Activated effector memory CD4-positive, alpha-beta T cell treated with anti-CD3 and anti-CD28 coated beads, Interleukin-2, amount 50 U/mL, for 16 hours (primary cell): ENCODE data around the gene DGKB.

Source experiments
- DNase-seq: peaks from one replicate; pipeline ENCODE4 v3.0.0-alpha.2; 2020

DGKB gene

DNA sequence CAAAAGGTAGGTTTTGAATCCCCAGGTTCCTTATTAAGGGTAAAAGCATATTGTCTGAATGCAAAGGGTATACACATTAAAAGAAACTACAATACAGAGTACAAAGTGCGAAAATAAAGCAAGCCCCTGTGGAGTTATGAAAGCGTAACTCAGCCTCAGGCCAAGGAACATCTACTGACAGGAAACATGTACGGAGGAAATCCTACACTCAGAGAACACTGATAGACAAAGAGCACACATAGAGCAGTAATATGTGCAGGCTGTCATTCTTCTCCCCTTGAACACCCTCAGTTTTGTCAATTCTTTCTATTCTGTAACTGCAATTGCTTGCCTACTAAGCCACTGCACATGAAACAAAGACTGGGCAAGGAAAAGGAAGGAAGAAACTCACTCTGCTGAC is 150.2 kb downstream of the DGKB start:
- no peak for DNase-seq

DNA sequence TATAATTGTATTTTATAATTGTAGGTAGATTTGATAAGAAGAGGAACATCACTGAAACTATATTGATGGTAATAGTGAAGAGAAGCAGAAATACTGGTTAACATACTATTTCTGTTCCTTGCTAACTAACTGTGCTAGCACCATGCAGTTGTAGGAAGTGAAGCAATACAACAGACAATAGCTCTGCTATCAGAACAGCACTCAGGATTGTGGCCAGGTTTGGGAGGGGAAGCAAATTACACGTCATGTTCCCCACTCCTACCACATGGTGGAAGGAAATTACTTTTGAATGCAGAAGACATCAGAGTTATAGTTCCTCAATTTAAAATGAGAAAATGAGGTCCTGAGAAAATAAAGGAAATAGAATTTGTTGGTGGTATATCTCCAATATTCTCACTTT is 151.1 kb downstream of the DGKB start:
- DNase-seq: no peak

DNA sequence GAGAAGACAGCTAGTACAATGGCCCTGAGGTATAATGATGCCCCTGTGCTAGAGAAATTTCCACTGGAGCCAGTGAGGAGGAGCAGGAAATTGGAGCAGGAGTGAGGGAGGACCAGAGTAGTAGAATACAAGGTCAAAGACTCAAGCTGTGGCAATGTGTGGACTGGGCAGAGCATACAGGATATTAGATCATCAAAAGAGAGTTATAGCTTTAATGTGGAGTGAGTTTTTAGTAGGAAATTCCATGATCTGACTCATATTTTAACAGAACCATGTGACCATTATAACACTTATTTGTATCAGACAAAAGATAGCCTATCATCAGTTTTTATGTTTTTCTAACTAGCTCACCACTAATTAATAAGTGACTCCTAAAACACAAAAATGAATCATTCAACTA is 154.1 kb downstream of the DGKB start:
- no peak for DNase-seq

DNA sequence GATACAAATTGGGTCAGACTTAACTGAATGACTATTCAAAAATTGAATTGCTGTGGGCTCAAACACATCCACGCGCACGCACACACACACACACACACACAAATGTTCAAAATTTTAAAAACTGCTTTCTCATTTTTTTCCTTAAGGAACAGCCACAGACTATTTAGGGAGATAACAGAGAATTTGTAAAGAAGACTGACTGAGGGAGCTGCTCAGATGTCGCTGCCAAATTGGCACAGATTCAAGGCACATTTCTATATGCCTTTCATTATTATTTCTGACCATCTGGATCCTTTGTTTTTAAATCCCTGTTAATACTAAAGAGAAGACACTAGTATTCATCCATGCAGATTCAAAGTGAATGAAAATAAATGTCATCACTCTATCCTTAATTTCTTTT is 154.8 kb downstream of the DGKB start:
- DNase-seq: no peak

DNA sequence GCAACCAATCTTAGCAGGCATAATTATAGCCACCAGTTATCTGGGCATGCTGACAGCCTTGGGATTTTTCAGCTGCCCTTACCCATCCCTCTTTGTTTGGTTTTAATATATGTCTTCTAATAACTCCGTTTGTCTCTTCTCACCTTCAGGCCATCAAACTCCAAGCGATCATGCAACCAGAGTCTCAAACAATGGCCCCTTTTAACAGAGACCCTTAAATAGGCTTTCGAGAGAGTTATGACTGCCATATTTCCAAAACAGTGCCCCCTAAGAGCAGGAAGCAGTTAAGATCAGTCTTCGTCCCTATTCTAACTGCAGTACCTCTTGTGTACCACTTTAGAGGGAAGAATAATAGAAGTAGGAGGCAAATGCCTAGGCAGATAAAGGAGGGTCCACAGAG is 157.5 kb downstream of the DGKB start:
- no peak for DNase-seq

DNA sequence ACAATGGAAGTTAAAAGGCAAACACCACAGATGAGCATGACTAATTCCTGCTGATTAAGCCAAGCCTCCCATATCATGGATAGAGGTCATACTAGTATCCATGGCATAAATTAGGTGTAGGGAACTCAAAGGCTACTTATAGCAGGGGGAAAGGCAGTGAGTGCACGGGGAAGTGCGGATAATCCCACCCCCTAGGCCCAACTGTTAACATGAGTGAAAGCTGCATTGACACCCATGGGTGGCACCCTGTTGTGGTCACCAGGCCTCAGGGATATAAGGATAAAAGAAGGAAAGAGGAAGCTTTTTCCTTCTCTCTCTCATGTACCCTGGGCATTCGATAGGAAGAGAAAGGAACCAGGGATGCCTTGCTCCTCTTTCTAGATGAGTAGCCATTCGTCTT is 161.9 kb downstream of the DGKB start:
- DNase-seq: no peak

DNA sequence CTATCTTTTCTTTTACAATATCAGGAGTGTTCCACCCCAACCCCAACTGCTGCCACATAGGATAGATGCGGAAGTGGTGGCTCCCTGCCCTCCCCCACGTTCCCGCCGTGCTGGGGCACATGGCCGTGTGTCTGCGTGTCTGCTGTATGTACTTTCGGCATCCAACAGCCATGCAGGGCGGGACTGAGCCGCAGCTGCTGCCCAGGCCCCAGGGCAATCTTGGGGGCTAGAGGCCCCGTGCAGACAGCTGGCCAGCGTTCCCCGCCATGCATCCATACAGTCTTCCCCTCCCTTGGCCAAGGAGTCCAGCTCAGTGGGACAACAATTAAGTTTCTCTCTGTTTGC is 162.7 kb downstream of the DGKB start:
- no peak for DNase-seq

DNA sequence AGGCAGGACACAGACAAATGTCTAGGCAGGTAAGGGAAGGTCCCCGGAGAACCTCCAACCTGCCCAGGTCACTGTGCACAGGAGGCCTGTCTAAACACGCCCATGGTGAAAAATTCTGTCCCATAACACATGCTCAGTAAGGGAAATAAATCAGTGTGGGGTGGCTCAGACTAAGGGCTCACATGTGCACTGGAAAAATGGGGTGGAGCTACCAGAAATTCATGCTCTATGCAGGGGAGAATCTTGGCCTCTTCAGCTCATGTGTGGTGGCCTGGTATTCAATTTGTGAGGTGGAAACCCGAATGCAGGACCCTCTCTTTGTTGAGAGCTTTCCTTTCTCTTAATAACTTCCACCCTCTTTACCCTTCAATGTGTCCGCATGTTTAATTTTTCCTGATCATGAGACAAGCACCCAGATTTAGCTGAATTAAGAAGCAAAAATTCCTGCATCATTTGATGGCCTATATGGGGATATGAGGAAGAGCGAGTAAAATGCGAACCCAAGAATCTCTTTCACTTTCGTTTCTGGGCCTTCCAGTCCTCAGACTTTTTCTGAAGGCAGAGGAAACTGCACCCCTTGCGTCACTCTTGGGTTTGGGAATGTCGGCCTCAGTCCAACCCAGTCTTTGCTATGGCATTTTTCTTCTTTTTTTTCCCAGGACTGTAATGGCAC is 163.2 kb downstream of the DGKB start:
- DNase-seq: no peak

DNA sequence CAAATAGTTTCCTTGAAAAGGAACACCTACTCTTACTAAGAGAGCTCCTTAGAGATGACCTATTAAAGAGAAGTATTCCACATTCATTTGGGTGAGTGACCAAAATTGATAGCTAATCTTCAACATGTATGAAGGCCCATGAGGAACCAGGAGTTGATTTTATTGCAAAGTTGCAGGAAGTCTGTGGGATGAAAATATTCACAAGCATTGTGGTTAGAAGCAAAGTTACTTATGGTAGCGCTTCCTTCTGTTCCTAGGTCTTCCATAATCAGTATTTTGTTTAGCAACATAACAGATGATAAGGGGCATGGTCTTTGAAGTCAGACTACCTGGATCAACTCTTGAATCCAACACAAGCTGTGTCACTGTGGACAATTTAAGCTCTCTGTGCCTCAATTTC is 164.5 kb downstream of the DGKB start:
- no peak for DNase-seq

DNA sequence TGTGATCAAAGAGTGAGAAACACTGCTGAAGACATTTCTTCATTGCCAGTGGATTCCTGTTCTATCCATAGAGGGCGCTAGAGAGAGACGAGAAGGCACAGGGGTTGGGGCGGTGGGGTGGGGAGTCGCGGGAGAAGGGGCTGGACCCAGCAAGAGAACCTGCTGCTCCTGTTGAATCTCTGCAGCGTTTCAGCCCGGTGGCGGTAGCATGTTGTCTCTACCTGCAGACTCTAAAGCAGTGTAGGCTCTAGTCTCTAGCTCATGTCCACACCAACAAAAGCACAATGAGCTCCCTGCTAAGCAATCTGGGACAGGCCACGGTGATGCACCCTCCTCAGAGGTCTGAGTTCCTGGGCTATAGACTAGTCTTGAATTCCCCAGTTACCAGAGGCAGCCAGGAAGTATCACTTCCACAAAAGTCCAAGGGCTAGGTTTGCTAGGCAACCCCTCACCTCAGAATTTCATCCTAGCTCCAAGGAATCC is 167.7 kb downstream of the DGKB start:
- DNase-seq: no peak

DNA sequence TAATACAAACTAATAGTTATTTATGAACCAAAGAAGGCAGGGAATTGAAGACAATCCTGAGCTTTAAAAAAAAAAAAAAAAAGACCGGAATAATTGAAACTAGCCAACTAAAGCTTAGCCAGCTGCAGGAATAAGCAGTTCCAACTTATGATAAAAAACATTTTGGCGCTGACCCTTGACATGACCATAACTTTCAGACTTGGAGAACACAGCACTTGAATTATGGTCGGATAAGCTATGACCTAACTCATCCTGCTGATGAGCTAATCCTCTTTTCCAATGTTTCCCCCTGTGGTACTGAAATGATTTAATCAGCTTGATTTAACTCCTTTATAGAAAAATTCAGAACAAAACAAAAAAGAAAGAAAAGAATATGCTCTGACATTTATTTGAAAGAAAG is 181.8 kb downstream of the DGKB start:
- no peak for DNase-seq

DNA sequence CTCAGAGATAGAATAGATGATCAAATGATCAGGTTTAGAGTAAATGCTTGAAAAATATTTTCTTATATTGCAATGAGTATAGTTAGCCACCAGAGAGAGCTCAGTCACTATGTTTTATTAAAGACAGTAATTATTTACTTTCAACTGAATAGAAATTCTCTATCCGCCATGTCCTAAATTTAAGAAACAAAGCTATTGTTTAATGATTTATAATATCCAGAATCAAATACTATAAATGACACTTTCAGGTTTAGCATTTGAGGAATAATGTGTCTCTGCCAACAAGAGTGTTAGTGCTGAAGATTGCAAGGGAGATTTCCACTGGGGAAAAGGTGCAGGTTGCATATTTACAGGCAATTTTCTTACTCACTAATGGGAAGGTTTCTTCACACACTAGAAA is 184.7 kb downstream of the DGKB start:
- no peak for DNase-seq

DNA sequence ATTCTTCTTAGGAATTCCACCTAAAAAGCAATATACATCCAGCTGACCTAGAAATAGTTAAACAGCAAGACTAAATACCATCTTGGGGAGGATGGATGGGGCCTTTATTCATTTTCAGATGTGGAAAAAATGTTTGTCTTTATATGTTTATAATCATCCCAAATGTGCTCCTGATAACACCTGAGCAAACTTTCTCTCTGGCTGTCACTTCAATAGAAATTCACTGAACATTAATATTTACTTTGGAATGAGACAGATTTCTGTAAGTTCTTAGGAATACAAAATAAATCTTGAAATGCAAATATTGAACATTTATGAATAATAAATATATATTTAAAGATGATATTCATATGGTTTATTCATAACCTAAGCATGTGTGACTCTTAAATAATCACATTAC is 185.4 kb downstream of the DGKB start:
- DNase-seq: no peak

DNA sequence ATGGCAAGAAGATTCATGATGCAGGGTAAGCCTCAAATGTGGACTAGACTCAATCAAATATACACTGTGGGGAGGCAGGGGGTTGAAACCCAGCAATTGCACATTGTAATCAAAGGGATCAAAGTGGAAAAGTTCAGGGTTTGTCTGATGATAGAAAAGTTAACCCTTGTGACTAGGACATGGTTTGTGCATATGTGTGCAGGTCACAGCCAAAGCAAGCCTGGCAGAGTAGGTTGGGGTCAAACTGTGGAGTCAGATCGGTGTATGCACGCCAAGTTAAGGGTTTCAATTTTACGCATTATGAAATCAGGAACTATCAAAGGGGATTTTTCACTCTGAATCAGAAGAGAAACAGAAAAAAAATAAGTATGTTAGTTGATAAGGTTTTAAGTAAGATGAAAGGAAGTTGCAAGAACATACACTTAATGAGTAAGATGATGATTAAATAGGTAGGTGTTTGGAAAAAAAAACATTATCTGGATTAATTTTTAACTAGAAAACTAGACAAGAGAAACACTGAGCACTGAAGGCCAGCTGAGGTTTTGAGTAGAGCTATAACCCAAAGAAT is 188.3 kb downstream of the DGKB start:
- DNase-seq: no peak

DNA sequence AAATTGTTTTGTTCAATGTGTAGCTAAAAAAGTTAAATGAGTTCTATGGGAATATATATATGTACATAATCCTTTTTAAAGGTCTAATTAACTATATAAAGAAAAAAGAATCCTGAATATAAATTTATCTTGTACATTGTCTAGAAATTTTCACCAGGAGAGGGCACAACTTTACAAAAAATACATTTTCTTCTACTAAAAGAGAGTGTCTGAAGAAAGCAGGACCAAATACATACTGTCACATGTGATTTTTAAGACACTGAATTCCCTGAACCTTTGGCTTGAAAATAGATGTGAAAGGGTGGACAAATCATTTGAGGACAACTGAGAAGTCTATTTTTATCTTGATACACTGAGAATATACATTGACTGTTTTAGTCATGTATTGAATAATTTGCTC is 204.3 kb downstream of the DGKB start:
- DNase-seq: no peak

DNA sequence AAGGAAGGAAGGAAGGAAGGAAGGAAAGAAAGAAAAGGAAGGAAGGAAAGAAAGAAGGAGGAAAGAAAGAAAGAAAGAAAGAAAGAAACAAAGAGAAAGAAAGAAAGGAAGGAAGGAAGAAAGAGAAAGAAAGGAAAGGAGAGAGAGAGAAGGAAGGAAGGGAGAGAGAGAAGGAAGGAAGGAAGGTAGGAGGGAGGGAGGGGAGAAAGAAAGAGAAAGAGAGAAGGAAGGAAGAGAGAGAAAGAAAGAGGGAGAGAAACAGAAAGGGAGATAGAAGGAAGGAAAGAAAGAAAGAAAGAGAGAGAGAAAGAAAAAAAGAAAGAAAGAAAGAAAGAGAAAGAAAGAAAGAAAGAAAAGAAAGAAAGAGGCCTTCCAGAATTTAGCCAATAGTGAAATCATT is 204.9 kb downstream of the DGKB start:
- no peak for DNase-seq

DNA sequence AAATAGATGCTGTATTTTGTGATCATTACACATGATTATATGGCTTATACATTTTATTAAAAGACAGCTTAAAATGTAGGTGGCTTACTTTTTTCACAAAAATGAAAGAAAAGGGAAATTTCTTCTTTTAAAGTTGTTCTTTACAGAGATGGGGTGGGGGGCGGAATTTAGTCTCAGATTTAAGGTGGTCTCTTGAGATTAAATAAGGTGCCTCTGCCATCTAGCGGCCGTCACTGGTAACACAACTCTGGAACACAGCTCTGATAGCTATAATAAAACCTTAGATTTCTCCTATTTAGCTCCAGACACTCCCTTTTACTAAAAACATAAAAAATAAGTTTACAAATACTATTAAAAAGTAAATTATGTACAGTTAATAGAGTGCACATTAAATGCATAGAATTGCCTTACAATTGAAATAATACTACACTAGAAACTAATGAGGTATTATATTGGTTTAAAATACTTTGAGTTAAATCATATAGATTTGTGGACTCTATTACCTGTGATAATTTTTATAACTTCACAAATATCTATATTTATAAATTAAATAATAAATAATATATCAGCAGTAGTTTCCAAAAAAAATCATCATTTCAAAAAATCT is 210.9 kb downstream of the DGKB start:
- DNase-seq: peak; percentile 83

DNA sequence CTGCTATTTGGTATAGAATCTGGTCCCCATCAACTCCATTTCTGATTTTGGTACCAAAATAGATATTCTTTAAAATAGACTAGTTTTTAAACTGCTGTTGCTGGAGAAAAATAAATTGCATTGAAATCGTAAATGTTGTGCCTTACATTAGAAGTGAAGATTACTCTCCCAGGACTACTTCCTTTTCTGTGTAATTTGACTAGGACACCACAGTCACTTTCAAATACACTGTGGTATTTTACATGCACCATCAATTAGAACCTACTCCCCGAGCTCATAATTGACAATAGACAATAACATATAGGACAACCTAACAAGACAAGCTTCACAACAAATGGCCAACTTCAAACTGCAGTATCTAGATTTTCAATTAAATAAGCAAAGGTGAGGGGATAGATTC is 211.5 kb downstream of the DGKB start:
- DNase-seq: no peak

DNA sequence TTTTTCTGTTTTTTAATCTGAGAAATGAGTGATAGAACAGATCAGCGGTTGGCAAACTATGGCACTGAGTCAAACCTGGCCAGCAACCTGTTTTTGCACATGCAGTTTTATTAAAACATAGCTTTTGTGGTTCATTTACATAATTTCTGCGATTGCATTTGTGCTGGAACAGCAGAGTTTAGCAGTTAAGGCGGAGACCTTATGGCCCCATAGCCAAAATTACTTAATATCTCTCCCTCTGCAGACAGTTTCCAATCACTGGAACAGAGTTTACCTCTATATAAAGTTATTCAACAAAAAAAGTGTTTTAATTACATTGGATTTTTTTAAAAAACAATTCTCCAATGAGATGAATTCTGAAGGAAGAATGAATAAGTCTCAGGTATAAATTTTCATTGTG is 212.1 kb downstream of the DGKB start:
- no peak for DNase-seq

DNA sequence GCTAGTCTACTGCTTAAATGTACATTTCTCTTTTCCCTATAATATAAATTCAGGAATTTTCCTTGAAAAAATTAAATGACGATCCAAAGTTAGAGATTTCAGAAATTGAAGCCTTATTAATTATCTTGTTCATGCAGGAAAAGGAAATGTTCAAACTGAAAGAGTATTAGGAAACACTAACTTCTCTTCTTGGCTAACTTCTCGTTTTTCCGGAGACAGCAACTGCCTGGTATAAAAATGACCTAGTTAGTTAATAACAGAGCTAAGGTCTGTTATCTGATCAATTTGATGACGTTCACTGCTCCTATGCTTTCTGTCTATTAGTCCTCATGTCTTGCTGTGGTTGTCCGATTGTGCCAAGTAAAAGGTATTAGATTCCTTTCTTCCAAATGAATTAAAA is 212.5 kb downstream of the DGKB start:
- DNase-seq: no peak

DNA sequence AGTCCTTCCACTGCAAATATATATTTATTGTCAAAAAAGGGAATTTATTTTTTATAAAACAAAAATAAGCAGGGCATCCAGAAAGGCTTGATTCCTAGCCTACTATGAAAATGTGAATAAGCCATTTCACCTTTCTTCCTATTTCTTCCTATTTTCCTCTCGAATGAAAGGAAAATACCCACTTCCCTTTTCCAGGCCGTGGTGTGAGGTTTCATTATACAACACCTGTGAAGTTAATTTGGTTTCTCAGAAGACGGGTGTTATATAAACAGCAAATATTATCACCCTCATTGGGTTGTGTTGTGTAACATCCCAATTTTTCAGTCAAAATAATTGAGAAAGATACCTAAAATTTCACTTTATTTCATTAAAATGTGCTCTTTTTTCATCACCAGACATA is 214.3 kb downstream of the DGKB start:
- no peak for DNase-seq

DNA sequence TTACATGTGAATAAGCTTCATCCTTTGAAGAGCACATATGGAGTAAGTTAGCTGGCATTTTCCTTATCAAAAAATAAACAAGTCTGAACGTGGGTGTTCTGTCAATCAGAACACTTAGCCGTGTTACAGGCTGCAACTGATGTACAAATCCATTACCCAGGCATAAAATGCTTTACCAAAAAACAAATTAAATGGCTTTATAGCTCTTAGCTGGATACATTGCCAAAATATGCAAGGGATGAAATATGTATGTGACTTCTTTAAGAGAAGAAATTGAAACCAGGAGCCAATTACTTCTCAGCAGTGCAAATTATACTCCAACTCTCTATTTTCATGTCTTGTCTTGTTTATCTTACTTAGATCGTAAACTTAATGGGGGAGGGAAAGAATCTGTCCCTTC is 214.8 kb downstream of the DGKB start:
- DNase-seq: no peak

DNA sequence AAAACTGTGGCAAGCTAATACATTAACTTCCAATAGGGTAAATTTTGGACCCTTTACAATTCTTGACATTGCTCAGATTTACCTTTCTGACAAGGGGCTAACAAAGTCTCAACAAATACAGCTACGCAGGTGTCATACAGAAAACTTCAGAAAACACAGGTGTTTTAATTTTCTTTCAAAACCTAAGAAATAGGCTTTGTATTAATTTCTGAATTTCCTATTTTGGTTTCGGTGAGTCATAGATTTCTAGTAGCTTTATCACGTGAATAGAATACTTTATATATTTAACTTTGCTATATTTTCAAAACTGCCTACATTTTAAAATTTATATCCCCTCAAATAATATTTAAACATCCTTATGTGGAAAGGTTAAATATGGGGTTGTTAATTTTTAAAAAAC is 215.3 kb downstream of the DGKB start:
- DNase-seq: no peak

DNA sequence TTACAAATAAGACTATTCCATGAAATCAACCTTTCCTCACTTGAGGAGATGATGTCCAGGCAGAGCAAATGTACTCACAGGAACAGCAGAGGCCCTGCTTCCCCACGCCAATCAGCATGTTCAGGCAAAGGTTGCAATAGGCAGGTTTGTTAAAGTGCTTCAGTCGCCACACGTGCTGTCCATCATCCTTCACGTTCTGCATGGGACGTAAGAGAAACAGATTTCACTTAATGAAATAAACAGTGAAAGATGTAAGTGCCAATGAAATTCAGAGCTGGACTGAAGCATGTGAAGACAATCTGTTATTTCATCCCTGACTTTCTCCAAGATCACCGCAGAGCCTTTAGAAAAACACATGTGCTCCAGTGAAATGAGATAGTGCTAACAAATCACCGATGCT is 217.4 kb downstream of the DGKB start:
- no peak for DNase-seq

DNA sequence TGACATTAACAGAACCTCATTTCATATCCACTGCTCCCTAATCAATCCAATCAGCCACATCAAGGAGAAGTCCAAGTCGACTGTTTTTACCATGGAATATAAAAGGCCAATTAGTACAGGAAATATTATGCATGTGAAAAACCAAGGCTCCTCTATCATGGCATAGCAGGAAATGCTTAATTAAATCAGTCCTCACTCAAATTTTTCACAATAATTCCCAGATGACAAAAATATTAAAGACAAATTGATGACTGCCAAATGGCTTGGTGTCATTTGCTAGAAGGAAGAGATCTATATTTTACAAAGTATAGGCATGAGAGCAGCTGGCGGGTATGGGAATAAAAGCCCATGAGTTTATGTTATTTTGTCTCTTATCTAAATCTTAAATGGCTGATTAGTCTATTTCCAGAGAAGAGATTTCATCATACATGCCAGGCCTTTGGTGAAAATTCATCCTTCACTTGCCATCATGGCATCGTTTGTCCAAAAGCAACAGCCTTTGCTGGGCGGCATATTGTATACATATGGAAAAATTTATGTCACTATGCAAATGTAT is 219.6 kb downstream of the DGKB start:
- DNase-seq: no peak
